Activated gamma-delta T cell treated with anti-CD3 and anti-CD28 coated beads, Interleukin-2, amount 50 U/mL, for 16 hours (primary cell): ENCODE results near the gene BRAT1.
"Not testable (repeated sequence)": the region's sequence is repeated elsewhere in the genome, so short reads cannot be mapped to it uniquely, and the experiment has no call there.

Experiments used
- DNase-seq: peaks from one replicate; pipeline ENCODE4 v3.0.0-alpha.2; 2020; ENCODE audit warnings: low read depth

BRAT1 gene

GRCh38 chr7:2535872-2536627, 19.3 kb downstream of the BRAT1 start:
- not testable (repeated sequence) for DNase-seq

GRCh38 chr7:2534214-2534613, 21.1 kb downstream of the BRAT1 start:
- not testable (repeated sequence) for DNase-seq

GRCh38 chr7:2533566-2533965, 21.8 kb downstream of the BRAT1 start:
- not testable (repeated sequence) for DNase-seq

- DNase-seq: not testable (repeated sequence)
These were observed 22.5 kb downstream of the BRAT1 start for GRCh38 chr7:2532816-2533215.

GRCh38 chr7:2532199-2532772, 23.0 kb downstream of the BRAT1 start:
- DNase-seq: not testable (repeated sequence)

GRCh38 chr7:2531796-2532110, 23.6 kb downstream of the BRAT1 start:
- DNase-seq: not testable (repeated sequence)

- DNase-seq: not testable (repeated sequence)
These were observed 24.1 kb downstream of the BRAT1 start for GRCh38 chr7:2530994-2531795.

GRCh38 chr7:2530071-2530987, 25.0 kb downstream of the BRAT1 start:
- DNase-seq: peak; percentile 67

- DNase-seq: peak; percentile 48
These were observed 25.9 kb downstream of the BRAT1 start for GRCh38 chr7:2529161-2530070.

- DNase-seq: no peak
These were observed 26.7 kb downstream of the BRAT1 start for GRCh38 chr7:2528481-2529095.

GRCh38 chr7:2527505-2528467, 27.5 kb downstream of the BRAT1 start:
- no peak for DNase-seq

- no peak for DNase-seq
These were observed 28.4 kb downstream of the BRAT1 start for GRCh38 chr7:2526659-2527504.

GRCh38 chr7:2525658-2526630, 29.4 kb downstream of the BRAT1 start:
- no peak for DNase-seq

- DNase-seq: no peak
These were observed 30.3 kb downstream of the BRAT1 start for GRCh38 chr7:2524808-2525657.

- DNase-seq: no peak
These were observed 31.1 kb downstream of the BRAT1 start for GRCh38 chr7:2523941-2524807.
